D341Med (cell line): ENCODE measurements around the gene VOPP1.

ENCODE experiments used
- DNase-seq: peaks from one replicate; pipeline ENCODE4 v3.0.0; 2012; ENCODE audit warnings: low spot score

Gene VOPP1

DNA sequence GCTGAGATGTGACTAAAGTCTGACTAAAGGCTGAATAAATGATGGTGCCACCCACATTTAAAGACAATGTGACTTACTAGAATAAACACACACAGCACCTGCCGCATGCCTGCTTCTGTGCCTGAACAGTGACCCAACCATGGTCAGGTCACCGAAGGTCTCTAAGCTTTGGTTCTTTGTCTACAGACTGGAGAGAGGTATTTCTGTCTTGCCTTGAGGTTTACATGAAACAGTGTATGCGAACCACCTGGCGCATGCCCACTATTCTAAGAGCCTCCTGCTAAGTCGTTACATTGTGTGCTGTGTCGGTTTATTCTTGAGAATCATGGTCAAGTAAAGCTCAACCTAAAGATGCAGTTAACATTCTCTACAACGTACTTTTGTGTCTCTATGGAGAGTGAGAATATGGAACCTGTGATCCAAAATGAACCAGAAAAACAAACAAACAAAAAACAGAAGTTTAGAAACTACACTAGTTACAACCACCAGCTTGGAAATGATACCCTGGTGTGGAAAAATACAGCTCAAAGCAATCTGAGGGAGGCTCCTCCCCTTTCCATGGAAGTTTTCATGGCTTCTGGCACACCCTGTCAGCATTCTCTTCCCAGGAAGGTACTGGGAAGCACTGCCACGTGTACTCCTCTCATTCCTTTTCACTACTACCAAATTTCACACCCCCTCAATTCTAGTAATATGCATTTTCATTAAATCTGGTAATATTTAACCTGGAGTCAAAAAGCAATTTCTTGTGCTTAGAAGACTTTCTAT is 40.0 kb downstream of the VOPP1 start:
- no peak for DNase-seq

DNA sequence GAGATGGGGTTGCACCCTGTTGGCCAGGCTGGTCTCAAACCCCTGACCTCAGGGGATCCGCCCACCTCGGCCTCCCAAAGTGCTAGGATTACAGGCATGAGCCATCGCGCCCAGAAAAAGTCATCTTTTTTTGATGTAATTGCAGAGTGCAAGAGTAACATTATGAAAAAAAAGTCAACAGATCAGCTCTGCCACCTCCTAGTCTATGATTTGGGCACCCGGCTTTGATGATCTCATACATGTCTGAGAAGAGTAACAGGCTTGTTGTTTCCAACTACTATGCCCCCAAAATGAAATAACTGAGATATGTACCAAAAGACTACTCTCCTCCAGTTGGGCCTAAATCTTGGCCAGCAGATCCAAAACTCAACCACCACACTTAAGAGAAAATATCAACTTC is 40.8 kb downstream of the VOPP1 start:
- DNase-seq = no peak

DNA sequence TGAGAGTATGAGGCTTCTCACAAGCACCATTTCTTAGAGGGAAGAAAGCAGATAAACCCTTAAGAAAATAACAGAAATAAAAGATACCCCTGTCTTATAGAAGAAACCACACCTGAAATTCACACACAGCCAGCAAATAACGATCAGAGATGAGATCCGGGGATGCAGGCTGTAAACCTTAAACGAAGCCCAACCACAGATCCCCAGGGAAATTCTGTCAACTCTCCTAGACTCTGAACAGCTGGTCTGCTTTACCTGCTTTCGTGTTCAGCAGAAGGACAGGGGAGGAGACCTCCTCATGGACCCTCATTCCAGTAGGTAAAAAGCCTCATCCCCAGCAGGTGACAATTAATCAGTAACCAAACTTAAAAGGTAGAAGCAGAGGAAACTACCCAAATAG is 45.0 kb downstream of the VOPP1 start:
- no peak for DNase-seq

DNA sequence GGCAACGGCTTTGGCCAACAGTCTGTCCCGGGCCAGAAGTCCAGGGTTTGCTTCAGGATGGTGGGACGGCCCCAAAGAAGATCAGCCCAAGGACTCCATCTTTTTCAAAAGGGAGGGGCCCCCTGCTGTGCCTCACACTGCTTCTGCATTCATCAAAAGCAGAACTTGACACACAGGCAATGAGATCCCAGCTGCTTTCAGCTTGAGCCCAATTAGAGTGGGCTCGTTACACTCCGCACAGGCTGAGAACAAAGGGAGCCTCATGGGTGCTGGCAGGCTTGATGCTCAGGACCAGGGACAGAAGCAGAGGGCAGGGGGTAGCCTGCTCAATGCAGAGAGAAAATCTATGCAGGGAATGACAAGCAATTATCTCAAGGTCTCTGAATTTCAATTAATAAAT is 45.5 kb downstream of the VOPP1 start:
- no peak for DNase-seq

DNA sequence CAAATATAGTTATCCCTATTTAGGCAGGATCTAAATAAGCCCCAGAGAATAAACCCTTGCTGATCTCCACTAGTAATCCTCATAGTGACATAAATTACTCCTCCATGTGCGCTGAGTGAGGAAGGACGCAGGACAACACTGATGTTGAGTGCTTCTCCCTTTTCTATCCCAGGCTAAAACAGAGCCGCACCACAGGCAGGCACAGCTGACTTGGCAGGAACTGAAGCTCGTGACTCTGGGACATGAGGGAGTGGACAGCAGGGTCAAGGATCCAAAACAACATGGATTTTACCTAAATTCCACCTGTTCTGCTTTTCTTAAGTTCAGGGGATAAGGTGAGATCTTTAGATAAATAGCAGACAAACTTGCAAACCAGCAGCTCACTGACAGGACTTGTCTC is 46.0 kb downstream of the VOPP1 start:
- DNase-seq = no peak

DNA sequence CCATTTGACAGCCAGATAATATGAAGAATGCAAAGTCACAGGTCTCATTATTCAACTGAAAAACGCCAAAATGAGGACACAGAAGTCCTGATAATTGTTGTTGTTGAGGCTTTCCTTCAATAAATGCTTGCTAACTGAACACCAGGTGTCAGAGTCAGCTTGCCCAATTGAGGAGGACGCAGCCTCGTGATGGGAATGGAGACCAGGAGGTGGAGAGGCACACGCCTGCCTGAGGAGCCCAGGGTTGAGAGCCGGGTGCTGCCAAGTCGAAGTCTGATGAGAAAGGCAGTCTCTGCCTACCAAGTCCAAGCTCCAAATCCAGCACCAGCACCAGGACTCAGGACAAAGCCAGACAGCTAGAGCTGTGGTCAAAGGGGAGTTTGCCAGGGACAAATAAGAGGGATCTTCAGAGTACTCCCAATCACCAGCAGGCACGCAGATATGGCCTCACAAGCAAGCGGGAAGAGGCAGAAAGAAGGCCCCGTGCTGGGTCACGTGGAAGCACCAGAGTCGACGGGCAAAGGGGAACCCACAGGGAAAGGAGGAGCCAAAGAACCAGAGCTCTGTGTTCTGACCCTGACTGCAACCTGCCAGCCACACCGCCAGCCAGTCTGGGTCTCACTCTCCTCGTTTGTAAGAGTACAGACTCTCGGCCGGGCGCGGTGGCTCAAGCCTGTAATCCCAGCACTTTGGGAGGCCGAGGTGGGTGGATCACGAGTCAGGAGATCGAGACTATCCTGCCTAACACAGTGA is 47.6 kb downstream of the VOPP1 start:
- no peak for DNase-seq

DNA sequence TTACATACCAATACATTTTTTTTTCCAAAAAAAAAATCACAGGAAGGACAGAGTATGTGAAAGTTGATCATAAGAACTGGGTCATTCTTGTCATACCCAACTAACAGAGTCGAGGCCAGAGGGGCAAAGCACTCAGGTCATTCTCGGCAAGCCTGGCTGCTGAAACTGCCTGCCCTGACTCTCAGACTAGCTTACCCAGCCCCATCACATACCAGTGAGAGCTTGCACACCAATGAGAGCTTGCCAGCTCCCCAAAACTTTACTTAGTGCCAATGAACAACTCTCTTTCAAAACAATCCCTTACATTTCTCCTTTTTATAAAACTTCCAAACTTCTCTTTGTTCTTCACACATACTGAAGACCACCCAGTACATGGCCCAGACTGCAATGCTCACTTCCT is 48.9 kb downstream of the VOPP1 start:
- no peak for DNase-seq

DNA sequence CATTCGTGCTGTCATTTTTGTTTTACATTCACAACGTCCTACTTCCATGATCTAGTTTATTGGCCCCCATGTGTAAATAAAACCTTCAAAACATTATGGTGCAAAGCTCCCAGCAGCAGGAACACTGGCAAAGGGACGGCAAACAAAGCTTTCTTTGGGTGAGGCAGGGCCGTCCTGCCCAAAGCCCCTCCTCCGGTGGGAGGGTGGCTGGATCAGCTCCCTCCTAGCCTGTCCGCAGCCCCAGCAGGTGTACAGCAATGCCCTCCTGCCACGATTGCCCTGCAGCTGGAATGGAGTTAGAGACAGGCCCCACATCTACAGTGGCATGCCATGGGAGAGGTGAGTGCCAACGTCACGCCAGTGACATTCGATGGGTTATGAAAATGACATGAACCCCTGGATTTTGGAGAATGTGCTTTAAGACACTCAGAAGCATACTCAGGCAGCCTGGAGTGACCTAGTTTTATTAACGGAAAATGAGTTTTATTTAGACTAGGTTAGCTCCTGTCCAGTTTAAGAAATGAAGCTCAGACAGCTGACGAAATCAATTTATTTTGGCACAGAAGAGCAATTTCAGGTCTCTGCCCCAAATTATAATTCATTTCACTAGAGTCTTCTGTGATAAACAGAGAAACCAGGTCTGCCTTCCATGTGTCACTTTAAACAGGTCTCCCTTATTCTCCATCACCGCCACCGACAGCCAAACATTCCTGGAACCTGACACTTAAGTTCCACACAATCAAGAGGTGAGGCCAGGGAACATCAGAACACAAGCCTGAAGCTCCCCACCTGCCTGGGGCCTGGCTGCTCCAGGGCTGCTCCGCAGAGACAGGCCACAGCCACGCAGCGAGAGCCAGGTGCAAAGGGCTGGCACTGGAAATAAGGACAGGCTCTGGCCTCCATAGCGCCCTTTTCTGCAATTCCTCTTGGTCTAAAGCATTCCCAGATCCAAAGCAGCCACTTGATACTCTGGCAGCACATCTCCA is 50.1 kb downstream of the VOPP1 start:
- DNase-seq = no peak

DNA sequence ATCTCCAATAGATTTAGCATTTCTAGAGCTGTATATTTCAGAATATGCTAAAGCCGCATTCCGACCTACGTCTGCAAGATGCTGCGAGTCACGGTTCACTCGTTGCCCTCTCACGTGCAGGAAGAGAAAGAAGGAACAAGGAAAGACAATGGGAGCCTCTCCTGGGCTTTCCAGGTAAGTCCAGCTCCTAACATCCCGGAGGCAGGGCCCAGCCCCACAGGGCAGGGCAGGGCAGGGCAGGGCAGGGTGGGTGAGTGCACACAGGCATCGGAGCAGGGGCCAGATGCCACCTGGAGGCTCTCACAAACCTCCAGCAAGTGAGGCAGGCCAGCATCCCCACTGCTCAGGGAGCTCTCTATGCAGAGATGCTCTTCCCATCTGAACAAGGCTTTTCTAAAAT is 50.8 kb downstream of the VOPP1 start:
- no peak for DNase-seq

DNA sequence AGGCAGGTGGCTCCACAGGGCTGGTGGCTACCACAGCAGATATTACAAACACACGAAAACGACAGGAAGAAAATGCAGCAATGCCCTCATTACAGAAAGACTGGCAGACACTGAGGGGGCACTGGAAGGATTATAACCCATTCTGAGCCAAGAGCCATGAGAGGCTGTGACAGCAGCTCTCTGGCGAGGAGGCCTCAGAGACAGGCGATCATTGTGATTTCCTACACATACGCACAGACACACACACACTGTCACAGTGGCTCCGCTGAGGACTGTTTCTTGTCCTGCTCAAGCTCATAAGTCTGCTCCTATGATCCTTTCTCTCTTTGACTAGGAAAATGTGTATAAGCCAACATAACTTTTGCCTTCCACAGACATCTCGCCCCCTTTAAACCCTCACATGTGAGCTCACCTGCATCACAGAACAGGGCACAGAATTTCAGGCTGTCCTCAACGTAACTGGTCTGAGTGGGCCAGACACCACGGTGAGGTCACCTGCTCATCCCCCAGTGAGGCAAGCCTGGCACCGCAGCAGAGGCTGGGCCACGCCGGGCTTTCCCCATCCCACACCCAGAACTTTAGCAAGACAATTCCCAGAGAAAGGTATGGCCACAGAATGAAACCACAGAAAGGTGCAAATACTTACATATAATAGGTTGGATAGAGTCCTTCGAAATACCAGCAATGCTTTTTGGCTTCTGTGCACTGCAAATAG is 51.7 kb downstream of the VOPP1 start:
- DNase-seq = no peak

DNA sequence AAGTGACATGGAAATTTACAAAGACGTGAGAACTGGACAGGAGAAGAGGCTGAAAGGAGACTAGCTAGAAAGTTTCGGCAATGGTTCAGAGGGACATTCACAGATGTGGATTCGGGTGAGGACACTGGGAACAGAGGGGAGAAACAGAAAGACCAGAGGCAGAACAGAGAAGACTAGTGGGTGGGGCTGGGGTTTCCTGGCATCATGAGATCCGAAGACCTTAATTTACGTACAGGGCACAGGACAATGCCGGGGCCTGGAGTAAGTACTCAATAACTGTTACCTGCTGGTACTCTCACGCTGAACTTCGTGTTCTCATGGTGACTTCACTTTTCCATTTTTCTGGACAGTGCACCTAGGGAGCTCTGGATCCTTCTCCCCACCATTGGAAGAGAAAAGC is 53.5 kb downstream of the VOPP1 start:
- DNase-seq = no peak

DNA sequence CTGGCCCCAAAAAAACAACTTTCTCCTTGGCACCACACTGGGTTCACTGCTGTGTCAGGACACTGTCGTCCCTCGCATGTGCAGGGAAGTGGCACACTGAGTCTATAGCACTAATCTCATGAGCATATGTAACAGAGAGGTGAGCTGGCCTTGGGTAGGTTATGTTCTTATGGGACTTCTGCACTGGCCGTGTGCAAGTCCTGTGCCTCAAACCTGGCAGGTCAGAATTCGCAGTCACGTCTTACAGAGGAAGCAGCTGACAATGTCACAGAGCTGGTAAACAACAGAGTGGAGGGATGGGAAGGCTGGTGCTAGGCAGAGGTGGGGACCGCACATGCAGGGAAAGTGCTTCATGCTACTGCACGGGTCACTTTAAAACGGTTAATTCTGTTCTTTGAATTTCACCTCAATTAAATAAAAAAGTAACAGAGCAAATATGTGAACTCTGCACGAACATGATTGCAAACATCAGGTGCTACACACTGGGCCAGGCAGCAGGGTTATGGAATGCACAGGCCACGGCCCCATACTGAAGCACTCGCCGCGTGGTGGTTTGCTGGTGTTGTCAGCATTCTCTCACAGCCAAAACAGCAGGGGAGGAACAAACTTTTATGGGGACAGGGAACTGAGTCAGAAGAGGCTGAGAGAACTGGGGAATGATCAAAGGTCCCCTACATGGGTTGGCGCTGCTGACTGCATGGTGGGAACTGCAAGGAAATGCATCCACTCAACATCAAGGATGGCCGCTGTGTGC is 54.2 kb downstream of the VOPP1 start:
- DNase-seq = no peak

DNA sequence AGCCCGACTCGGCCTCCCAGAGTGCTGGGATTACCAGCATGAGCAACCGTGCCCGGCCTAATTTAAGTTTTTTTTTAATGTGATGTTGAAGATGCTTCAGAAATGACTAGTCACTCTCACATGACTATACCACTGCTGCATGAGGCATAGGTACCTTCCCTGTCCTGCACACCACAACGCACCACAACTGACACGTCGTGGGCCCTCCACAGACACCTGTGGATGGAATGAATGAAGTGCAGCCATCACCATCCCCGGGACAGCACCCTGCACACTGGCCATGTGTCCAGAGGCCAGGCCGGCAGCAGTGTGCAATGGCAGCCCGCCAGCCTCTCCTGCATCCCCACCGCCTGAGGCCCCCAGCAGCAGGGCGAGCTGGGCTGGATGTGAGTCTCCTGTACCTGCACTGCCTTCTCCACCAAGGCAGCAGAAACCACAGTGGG is 55.1 kb downstream of the VOPP1 start:
- no peak for DNase-seq

DNA sequence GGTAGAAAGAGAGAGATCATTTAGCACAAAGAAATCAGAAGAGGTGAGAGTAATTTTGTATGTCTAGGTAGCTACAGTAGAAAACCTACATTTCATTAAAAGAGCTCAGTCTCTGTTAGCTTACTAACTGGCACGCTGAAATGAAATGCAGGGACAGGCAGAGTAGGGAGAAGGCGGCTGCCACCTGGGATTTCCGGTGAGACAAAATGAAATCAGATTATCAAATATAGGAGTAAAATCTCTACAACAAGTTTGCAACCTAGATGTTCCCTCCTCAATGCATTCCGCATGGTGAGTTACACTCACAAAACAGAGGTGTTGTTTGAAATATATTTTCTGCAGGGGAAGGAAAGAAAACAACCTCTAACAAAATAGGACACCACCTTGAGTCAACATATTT is 55.9 kb downstream of the VOPP1 start:
- DNase-seq = no peak

DNA sequence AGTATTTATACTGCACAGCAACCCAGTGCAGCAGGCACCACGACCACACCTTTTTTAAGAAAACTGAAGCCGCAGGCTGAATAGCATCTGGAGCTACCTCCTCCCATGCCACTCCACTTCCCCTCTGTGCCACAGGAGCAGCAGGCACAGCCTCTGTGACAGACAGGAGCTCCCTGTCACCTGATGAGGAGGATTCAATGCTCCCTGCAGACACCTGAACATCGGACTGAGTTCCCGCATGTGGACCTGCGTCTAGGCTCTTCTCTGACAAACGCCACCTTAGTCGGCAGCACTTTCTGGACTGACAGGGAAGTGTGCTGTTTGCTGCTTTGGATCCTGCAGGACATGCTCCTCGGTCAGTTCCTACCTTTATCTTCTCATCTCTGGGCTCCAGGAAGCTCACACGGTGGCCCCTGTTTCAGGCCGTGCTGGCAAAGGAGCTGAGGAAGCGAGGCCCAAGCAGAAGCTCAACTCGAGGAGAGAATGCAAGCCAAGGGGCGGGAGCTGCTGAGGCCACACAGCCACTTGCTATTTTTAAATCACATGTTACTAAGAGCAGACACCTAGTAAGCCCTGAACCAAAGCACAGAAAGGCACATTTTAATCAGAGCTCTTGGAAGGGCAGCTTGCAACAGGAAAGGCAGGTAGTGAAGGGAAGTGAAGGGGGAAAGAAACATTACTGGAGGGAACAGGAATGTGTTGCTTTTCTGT is 56.6 kb downstream of the VOPP1 start:
- DNase-seq = no peak

DNA sequence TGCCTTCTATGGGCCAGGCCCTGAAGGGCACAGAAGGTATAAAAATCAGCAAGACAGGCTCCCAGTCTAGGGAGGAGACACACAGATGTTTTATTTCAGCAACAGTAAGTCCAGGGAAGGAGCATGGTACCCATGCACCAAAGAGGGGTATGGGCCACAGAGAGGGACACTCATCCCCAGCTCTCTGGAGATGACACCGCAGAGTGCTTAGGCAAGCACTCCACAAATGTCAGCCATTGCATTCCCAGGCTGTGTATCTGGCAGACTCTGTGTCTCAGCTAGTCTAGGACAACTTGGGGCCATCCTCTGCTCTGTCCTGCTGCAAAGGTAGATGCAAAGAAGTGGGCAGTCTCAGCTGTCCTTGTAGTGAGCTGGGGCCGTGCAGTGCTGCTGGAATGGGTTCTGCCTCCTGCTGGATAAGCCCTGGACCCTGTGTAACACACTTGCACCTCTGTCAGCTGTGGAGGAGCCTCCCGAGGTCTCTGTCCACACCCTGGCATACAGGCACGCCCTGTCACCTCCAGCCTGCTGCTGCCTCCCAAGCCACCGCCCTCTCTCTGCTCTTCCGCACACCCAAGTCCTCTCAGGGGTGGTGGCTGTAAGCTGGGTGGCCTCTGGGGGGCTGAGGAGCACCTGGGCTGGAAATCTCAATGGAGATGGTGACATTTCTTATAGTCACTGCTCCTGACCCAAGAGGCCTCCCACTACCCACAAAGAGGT is 57.6 kb downstream of the VOPP1 start:
- DNase-seq = no peak

DNA sequence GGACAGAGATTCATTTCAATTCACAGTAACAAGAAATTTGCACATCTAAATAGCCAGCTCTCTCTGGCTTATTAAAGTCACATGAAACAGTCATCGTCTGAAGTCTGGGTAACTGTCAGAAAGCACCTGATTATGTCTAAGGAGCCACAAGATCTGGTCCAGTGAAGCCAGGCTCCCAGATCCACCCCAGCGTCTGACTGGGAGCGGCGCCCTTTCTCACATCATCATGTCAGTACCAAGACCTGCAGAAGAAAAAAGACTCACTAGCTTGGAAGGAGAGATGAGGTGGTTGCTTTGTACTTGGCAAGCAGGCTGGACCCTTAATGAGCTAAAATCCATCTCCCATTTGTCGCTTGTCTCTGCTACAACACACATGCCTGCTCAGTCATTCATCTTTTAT is 58.4 kb downstream of the VOPP1 start:
- no peak for DNase-seq

DNA sequence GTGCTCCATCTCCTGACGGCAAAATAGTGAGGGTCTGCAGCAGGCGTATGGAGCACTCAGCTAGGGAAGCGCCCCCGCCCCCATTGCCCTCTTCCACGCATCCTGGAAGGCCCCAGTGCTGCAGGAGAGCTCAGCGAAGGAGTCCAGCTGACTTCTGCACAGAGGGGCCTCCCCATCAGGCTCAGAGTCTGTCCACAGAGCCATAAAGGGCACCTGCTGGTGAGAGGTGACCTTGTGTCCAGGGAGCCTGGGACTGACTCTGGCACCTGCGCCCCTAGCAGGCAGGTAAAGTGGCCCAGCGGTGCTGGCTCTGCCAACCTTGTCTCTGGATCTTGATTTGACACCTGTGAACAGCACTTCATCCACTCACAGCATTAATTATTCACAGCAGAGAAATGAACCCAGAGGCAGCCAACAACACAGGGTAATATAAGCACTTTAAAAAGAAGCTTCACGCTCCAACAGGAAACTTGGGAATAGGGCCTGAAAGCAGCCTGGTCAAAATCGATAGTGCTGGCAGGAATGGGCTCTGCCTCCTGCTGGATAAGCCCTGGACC is 59.6 kb downstream of the VOPP1 start:
- no peak for DNase-seq

DNA sequence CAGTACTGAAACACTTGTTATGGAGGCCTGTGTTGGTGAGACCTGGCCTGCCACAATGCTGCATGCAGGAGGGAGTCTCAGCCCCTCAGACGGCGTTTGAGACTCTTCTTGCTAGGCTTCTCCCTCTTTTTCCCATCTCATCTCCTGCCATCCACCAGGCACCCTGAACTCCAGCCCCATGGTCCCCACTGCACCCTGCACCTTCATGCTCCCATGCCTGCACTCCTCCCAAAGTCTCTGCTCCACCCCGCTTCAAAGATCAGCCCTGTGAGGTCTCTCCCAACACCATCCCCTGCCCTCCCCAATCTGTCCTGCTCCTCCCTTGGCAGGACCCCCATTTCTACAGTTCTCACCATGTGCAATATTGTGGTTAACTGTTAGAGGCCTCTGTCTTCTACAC is 61.7 kb downstream of the VOPP1 start:
- no peak for DNase-seq
